Measurements from ENCODE around the gene ODF2.

Gene ODF2

DNA sequence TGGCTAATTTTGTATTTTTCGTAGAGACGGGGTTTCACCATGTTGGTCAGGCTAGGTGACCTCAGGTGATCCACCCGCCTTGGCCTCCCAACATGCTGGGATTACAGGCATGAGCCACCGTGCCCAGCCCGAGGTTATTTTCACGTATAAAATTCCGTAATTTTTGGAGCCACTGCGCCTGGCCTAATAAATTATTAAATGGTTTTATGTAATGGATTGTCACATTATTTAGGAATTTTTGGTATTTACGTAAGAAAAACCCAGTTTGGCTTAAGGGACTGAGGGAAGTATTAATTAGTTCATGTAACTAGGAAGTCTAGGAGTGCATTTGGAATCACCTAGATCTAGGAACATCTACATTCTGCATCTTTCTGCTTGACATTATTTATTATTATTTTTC is 57.0 kb downstream of the ODF2 start:
- TF ChIP-seq, protein P1, sequence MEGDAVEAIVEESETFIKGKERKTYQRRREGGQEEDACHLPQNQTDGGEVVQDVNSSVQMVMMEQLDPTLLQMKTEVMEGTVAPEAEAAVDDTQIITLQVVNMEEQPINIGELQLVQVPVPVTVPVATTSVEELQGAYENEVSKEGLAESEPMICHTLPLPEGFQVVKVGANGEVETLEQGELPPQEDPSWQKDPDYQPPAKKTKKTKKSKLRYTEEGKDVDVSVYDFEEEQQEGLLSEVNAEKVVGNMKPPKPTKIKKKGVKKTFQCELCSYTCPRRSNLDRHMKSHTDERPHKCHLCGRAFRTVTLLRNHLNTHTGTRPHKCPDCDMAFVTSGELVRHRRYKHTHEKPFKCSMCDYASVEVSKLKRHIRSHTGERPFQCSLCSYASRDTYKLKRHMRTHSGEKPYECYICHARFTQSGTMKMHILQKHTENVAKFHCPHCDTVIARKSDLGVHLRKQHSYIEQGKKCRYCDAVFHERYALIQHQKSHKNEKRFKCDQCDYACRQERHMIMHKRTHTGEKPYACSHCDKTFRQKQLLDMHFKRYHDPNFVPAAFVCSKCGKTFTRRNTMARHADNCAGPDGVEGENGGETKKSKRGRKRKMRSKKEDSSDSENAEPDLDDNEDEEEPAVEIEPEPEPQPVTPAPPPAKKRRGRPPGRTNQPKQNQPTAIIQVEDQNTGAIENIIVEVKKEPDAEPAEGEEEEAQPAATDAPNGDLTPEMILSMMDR (IDR thresholded peaks at IDR 0.05; ENCODE audit: low read length): no peak
- TF ChIP-seq EZH2 (IDR thresholded peaks at IDR 0.05; ENCODE audit: borderline replicate concordance, low read length): no peak
- H3F3A ChIP-seq (ENCODE audit: insufficient read depth, low read length): no peaks in the 10 kb centered on the region
- no peak overlapping the region for H3K4me3 ChIP-seq (ENCODE audit: low read depth, low read length, poor library complexity, severe bottlenecking)
- no peak overlapping the region for H3K27ac ChIP-seq (ENCODE audit: low read depth, low read length, poor library complexity, severe bottlenecking)
- H3K4me2 ChIP-seq (ENCODE audit: low read length): no peak overlapping the region
- H3K9ac ChIP-seq (ENCODE audit: low read length): no peak overlapping the region
- H3K9me2 ChIP-seq (ENCODE audit: low read depth, low read length): no peaks in the 10 kb centered on the region
- H2AFZ ChIP-seq (ENCODE audit: low read length): no peak overlapping the region
- H4K20me1 ChIP-seq (ENCODE audit: insufficient read depth, low read length): no peaks in the 10 kb centered on the region
- no peaks in the 10 kb centered on the region for H3K4me1 ChIP-seq (ENCODE audit: insufficient read depth, low read length, severe bottlenecking)
- peaks cover 61% of the 10 kb centered on the region for H3K36me3 ChIP-seq (ENCODE audit: insufficient read depth, low read length)
- H3K79me2 ChIP-seq (ENCODE audit: insufficient read depth, low read length): no peaks in the 10 kb centered on the region
- no peaks in the 10 kb centered on the region for H3K9me3 ChIP-seq (ENCODE audit: low read length)
- no peaks in the 10 kb centered on the region for H3K27me3 ChIP-seq (ENCODE audit: insufficient read depth, low read length)

DNA sequence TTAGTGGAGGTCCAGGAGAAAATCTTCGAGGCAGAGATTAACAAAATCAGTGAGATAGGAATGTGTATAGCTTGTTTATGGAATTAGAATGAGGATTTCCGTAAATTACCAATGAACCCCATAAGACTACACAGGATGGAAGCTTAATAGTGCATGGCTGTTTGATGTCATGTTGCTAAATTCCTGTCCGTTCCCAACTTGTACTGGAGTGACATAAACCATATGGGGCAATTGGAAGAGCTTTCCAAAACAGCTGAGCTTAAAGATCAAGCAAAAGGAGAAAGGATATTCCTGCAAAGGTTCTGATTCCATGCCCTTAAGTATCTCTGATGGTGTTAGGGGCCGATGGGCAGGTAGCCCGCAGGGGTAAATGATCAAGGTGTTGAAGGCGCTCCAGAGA is 66.2 kb downstream of the ODF2 start:
- Histone ChIP-seq H3K27ac (ENCODE audit: low read depth, low read length, poor library complexity, severe bottlenecking) (no peak overlapping the region), H3K9me3 (ENCODE audit: low read length) (no peaks in the 10 kb centered on the region), H2AFZ (ENCODE audit: low read length) (no peak overlapping the region), H3K9me2 (ENCODE audit: low read depth, low read length) (no peaks in the 10 kb centered on the region), H4K20me1 (ENCODE audit: insufficient read depth, low read length) (no peaks in the 10 kb centered on the region), H3K4me2 (ENCODE audit: low read length) (no peak overlapping the region), H3F3A (ENCODE audit: insufficient read depth, low read length) (no peaks in the 10 kb centered on the region), H3K4me3 (ENCODE audit: low read depth, low read length, poor library complexity, severe bottlenecking) (no peak overlapping the region), H3K36me3 (ENCODE audit: insufficient read depth, low read length) (peaks cover 66% of the 10 kb centered on the region), H3K79me2 (ENCODE audit: insufficient read depth, low read length) (no peaks in the 10 kb centered on the region), H3K4me1 (ENCODE audit: insufficient read depth, low read length, severe bottlenecking) (no peaks in the 10 kb centered on the region), H3K27me3 (ENCODE audit: insufficient read depth, low read length) (no peaks in the 10 kb centered on the region), H3K9ac (ENCODE audit: low read length) (no peak overlapping the region)
- TF ChIP-seq, protein P1 (IDR thresholded peaks at IDR 0.05; ENCODE audit: low read length): no peak
- no peak for TF ChIP-seq EZH2 (IDR thresholded peaks at IDR 0.05; ENCODE audit: borderline replicate concordance, low read length)

DNA sequence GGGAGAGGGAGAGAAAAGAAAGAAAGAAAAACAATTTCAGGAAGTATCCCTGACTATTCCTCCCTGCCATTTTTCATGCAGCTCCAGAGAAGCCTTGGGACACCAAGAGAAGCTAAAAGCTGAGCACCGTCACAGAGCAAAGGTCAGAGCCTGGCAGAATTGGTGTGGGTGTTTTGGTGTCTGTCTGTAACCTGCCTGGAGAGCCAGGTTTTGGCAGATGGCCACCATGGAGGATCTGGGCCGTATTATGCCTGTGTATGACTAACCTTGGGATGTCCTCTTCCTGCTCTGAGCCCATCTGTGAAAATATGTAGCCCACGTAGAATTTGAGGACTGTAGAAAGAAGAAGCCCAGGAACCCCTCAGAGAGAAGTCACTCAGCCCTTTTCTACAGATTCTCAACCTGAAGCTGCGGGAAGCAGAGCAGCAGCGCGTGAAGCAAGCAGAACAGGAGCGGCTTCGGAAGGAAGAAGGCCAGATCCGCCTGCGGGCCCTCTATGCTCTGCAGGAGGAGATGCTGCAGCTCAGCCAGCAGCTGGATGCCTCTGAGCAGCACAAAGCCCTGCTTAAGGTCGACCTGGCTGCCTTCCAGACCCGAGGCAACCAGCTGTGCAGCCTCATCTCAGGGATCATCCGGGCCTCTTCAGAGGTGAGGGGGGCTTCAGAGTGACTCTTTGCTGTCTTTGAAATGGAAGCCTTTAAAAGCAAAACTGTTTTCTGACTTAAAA is 67.6 kb downstream of the ODF2 start:
- Histone ChIP-seq H3F3A (ENCODE audit: insufficient read depth, low read length) (no peaks in the 10 kb centered on the region), H3K9ac (ENCODE audit: low read length) (no peak overlapping the region), H2AFZ (ENCODE audit: low read length) (no peak overlapping the region), H3K27me3 (ENCODE audit: insufficient read depth, low read length) (no peaks in the 10 kb centered on the region), H3K9me2 (ENCODE audit: low read depth, low read length) (no peaks in the 10 kb centered on the region), H4K20me1 (ENCODE audit: insufficient read depth, low read length) (no peaks in the 10 kb centered on the region), H3K4me1 (ENCODE audit: insufficient read depth, low read length, severe bottlenecking) (no peaks in the 10 kb centered on the region), H3K36me3 (ENCODE audit: insufficient read depth, low read length) (peaks cover 62% of the 10 kb centered on the region), H3K27ac (ENCODE audit: low read depth, low read length, poor library complexity, severe bottlenecking) (no peak overlapping the region), H3K4me2 (ENCODE audit: low read length) (no peak overlapping the region), H3K4me3 (ENCODE audit: low read depth, low read length, poor library complexity, severe bottlenecking) (no peak overlapping the region), H3K79me2 (ENCODE audit: insufficient read depth, low read length) (no peaks in the 10 kb centered on the region), H3K9me3 (ENCODE audit: low read length) (no peaks in the 10 kb centered on the region)
- TF ChIP-seq EZH2 (IDR thresholded peaks at IDR 0.05; ENCODE audit: borderline replicate concordance, low read length): no peak
- TF ChIP-seq, protein P1 (IDR thresholded peaks at IDR 0.05; ENCODE audit: low read length): no peak

Measured in OCI-LY1 (cell line).